GM12865 (cell line): ENCODE data around the gene UBXN11.
A peak's percentile ranks its signal among the peaks of the same experiment; 100 is the strongest.

Experiments used
- DNase-seq: peaks from one replicate; pipeline ENCODE4 v3.0.0; 2010; ENCODE audit warnings: low read depth
- H3K4me3 ChIP-seq: 2 replicates; pipeline ENCODE4 v1.5.1; 2011; ENCODE audit warnings: mild to moderate bottlenecking, low read depth, low read length, control low read depth
- TF ChIP-seq, protein P1 (sequence below): IDR thresholded peaks from 2 replicates; pipeline ENCODE4 v1.5.1; 2011; ENCODE audit warnings: low read length, control low read depth, low read depth, inconsistent platforms; ENCODE audit not compliant: insufficient read depth; ENCODE audit errors: missing control alignments

Gene UBXN11

DNA sequence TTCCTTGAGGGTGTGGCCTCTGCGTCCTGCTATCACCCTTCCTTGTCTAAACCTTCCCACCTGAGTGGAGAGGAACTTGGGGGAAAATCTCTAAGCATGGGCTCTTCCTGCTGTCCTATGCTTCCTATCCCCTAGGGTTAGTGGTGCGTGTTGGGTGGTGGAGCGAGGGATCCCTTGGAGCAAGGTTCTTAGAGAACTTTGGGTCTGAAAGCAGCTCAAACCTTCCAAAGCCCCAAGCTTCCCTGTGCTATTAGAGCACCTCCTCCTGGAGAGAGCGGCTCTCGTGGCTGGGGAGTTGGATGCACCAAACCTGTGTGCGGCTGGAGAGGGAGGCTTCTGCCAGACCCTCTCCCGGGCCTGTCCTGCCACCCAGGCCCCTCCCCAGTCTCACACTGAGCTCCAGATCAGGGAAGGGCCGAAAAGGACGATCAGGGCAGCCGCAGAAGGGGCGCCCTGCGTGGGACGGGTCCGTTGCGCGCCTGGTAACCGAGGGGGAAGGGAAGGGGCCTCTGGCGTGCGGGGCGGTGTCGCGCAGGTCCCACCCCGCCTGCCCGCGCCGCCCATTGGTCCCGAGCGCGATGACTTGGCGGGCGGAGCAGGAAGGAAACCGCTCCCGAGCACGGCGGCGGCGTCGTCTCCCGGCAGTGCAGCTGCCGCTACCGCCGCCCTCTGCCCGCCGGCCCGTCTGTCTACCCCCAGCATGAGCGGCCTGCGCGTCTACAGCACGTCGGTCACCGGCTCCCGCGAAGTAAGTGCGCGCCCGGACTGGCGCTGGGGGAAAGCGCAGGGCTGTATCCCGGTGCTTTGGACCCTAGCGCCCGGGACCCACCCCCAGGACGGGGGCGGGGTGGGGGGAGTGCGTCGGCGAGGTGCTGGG is 26.7 kb downstream of the UBXN11 start, which contains the start of gene SH3BGRL3:
Gene SH3BGRL3 (plus strand): TSS at position 631 of the 877 bp plus-strand sequence. CDS start 70 bp downstream, at position 701.
- H3K4me3 ChIP-seq, result peak within 1 kb of the TSS; percentile 88
- TF ChIP-seq, protein P1, sequence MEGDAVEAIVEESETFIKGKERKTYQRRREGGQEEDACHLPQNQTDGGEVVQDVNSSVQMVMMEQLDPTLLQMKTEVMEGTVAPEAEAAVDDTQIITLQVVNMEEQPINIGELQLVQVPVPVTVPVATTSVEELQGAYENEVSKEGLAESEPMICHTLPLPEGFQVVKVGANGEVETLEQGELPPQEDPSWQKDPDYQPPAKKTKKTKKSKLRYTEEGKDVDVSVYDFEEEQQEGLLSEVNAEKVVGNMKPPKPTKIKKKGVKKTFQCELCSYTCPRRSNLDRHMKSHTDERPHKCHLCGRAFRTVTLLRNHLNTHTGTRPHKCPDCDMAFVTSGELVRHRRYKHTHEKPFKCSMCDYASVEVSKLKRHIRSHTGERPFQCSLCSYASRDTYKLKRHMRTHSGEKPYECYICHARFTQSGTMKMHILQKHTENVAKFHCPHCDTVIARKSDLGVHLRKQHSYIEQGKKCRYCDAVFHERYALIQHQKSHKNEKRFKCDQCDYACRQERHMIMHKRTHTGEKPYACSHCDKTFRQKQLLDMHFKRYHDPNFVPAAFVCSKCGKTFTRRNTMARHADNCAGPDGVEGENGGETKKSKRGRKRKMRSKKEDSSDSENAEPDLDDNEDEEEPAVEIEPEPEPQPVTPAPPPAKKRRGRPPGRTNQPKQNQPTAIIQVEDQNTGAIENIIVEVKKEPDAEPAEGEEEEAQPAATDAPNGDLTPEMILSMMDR, result peak; percentile 25
- peak; percentile 90 for DNase-seq

DNA sequence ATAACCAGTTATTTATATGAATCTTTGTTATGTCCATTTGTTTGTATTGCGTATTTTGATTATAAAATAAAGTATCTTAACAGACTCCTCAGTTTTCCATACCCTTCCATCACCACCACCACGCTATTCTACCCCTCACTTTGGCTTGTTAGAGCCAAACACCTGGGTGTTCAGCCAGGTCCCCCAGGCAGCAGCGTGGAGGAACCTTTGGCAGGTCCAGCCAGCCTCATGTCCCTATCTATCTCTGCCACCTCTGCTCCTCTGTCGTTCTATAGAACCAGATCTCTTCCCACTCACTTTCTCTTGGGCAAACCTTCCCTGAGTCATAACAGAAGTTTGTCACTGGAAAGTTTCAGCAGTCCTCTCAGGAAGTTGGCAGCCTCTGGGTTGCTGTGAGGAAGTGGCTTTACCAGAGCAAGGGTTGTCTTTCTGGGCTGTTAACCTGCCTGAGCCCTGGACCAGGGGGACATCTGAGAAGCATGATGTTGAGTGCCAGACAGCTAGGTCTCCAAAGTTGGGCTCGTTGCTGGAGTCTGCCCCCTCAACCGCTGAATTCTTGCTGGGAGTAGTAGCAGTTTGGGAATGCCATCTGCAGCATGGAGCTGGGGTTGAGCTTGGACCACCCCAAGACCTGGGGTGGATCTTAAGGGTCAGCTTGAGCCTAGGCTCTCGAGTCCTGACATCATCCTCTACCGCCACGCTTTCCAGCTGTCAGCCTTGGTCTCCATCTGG is 27.5 kb downstream of the UBXN11 start:
- DNase-seq, result peak; percentile 48
- H3K4me3 ChIP-seq, result peak overlapping the region; percentile 88
- TF ChIP-seq, protein P1, result no peak

DNA sequence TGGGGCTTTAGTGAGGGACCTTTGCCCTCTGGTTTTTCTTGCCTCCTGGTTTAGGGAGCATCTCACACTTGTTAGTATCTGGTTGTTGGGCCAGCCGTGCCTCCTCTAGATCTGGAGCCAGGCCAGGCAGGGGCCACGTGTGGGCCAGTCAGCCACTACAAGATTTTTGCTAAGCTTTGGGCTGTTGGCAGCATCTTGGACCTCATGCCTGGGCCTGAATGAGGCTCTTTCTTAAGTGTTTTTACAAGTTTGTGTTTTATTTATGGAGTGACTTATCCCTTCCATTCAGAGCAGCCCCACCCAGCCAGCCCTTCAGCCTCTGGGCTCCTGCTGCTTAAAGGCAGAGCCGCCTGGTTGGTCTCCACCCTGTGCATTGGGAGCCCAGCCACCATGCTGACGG is 28.1 kb downstream of the UBXN11 start:
- DNase-seq, result no peak
- no peak overlapping the region for H3K4me3 ChIP-seq
- TF ChIP-seq, protein P1, result no peak

DNA sequence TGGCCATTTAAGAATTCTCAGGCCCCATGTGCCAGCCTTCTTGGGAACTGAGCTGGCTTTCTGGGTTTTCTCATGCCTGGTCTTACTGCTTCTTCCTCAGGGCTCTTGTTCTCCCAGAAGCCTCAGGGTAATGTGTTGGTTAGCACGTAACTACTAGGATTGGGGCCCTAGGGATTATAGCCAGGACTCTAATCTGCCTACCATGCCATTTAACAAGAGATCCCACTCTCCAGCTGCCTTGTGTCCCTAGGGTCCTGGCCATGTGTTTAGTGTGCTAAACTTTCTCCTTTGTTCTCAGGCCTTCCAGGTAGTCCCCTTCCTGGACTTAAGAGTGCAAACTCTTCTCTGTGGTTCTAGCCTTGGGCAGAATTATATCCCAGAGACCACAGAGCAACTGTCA is 28.7 kb downstream of the UBXN11 start:
- TF ChIP-seq, protein P1, result no peak
- no peak overlapping the region for H3K4me3 ChIP-seq
- DNase-seq, result no peak

DNA sequence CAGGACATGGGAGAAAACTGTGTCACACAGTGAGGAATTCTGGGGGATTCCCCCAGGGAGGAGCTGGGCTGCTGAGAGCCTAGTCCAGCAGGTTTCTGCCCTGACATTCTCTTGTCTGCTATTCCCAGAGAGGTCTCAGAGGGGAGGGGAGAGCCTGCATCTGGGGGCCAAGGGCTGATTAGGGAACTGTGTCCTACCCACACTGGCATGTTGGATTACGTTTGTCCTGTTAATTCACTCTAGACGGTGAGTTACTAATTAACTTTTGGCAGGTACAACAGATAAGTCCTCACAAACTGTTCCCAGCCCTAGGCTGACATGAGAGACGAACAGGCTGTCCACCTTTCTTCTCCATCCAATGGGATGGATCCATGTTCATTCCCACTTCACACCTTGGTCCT is 29.2 kb downstream of the UBXN11 start:
- no peak overlapping the region for H3K4me3 ChIP-seq
- no peak for DNase-seq

DNA sequence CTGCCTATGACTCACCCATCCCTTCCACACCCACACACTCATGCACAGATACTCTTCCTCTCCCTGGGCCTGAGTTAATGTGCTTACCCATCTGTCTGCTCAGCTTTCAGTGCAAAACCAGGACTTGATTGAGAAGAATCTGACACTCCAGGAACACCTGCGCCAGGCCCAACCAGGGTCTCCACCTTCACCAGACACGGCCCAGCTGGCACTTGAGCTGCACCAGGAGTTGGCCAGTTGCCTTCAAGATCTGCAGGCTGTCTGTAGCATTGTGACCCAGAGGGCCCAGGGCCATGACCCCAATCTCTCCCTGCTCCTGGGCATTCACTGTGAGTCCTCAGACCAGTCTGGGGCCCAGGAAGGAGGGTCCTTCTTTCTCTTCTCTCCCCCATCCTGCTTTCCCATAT is 30.0 kb downstream of the UBXN11 start:
- DNase-seq, result no peak
- H3K4me3 ChIP-seq, result no peak overlapping the region
- TF ChIP-seq, protein P1, result no peak

More for the DNA sequence above, 29.2 kb downstream of the UBXN11 start:
- TF ChIP-seq, protein P1, result no peak
